Adrenal gland (tissue), 5 donors: Measurements from ENCODE around the gene IL10RB.

Experiments
- POLR2A ChIP-seq, 2 donors: fragments of 450-650 bp; IDR thresholded peaks; one replicate each; pipeline ENCODE4 v1.6.1; 2017; ENCODE audit warnings: antibody characterized with exemption in 2 of 2, mild to moderate bottlenecking in 2 of 2, moderate library complexity in 1 of 2
- TF ChIP-seq, protein P1 (sequence below), 6 experiments: fragments of 450-650 bp in 4 of 6; fragments of 200-600 bp in 2 of 6; sonication (generic) in 1 of 6; IDR thresholded peaks; 1 replicate in 5 of 6; 2 replicates in 1 of 6; pipeline versions ENCODE4 v1.5.1 to v1.8.0; 2016 to 2021; ENCODE audit warnings: antibody characterized with exemption in 6 of 6, mild to moderate bottlenecking in 2 of 6, moderate library complexity in 1 of 6
- donor health status: DM: no; HTN: no; CAD: no.

DNA sequence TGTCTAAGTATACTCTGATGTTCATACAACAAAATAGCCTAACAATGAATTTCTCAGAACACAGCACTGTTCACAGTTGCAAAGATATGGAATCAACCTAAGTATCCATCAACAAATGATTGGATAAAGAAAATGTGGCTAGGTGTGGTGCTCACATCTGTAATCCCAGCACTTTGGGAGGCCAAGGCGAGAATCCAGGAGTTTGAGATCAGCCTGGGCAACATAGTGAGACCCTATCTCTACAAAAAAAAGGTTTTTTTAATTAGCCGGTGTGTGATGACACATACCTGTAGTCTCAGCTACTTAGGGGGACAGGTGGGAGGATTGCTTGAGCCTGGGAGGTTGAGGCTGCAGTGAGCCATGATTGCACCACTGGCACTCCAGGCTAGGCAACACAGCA is 25.8 kb upstream of the IL10RB start:
- TF ChIP-seq, protein P1, sequence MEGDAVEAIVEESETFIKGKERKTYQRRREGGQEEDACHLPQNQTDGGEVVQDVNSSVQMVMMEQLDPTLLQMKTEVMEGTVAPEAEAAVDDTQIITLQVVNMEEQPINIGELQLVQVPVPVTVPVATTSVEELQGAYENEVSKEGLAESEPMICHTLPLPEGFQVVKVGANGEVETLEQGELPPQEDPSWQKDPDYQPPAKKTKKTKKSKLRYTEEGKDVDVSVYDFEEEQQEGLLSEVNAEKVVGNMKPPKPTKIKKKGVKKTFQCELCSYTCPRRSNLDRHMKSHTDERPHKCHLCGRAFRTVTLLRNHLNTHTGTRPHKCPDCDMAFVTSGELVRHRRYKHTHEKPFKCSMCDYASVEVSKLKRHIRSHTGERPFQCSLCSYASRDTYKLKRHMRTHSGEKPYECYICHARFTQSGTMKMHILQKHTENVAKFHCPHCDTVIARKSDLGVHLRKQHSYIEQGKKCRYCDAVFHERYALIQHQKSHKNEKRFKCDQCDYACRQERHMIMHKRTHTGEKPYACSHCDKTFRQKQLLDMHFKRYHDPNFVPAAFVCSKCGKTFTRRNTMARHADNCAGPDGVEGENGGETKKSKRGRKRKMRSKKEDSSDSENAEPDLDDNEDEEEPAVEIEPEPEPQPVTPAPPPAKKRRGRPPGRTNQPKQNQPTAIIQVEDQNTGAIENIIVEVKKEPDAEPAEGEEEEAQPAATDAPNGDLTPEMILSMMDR (IDR thresholded peaks at IDR 0.05), result no peak
- no peak for TF ChIP-seq POLR2A (IDR thresholded peaks at IDR 0.05)
